HFF-Myc (cell line): ENCODE data around the gene PDCD4.

Source experiments
- DNase-seq: peaks from one replicate; pipeline ENCODE4 v3.0.0-alpha.2; 2011; ENCODE audit warnings: low read depth; ENCODE audit errors: extremely low read depth
- H3K4me3 ChIP-seq: replicated peaks from 2 replicates; pipeline ENCODE4 v1.5.1; 2011; ENCODE audit warnings: low read depth, mild to moderate bottlenecking, control low read depth, low read length
- CTCF ChIP-seq: IDR thresholded peaks from 2 replicates; pipeline ENCODE4 v1.5.1; 2012; ENCODE audit warnings: mild to moderate bottlenecking, low read depth, low read length, control low read depth; ENCODE audit errors: missing control alignments

Gene PDCD4

GRCh38 chr10:110876788-110877187, 5.1 kb downstream of the PDCD4 start:
- DNase-seq, result no peak
- no peak for TF ChIP-seq CTCF
- no peak overlapping the region for H3K4me3 ChIP-seq

- no peak for DNase-seq
- H3K4me3 ChIP-seq, result no peak overlapping the region
- no peak for TF ChIP-seq CTCF
Observed at GRCh38 chr10:110880012-110880411, 8.3 kb downstream of the PDCD4 start.

- TF ChIP-seq CTCF, result no peak
- no peak for DNase-seq
- H3K4me3 ChIP-seq, result no peak overlapping the region
Observed at GRCh38 chr10:110881247-110881646, 9.5 kb downstream of the PDCD4 start.

- no peak for DNase-seq
- H3K4me3 ChIP-seq, result no peak overlapping the region
- TF ChIP-seq CTCF, result no peak
Observed at GRCh38 chr10:110881905-110882304, 10.2 kb downstream of the PDCD4 start.

- no peak for TF ChIP-seq CTCF
- no peak overlapping the region for H3K4me3 ChIP-seq
Observed at GRCh38 chr10:110883924-110884323, 12.2 kb downstream of the PDCD4 start.

GRCh38 chr10:110885932-110886674, 14.4 kb downstream of the PDCD4 start:
- no peak for TF ChIP-seq CTCF
- no peak overlapping the region for H3K4me3 ChIP-seq
- no peak for DNase-seq

More at GRCh38 chr10:110883924-110884323, 12.2 kb downstream of the PDCD4 start:
- DNase-seq, result no peak

GRCh38 chr10:110887560-110887959, 15.8 kb downstream of the PDCD4 start:
- no peak for DNase-seq
- TF ChIP-seq CTCF, result no peak
- no peak overlapping the region for H3K4me3 ChIP-seq
